Karpas-422 (cell line): ENCODE data around the gene GTPBP6. TPM values are rescaled to one million over a fixed set of nuclear protein-coding genes. Genes with fewer than 3 reads are reported as not detected.

ENCODE experiments used
- DNase-seq: peaks from one replicate; pipeline ENCODE4 v3.0.0-alpha.2; 2015
- H2AFZ ChIP-seq: fragments of 200-600 bp; sonication (generic); 2 replicates; pipeline ENCODE4 v1.6.1; 2014; ENCODE audit warnings: antibody characterized with exemption, low read length, mixed read lengths
- H3K27ac ChIP-seq: fragments of 200-600 bp; sonication (generic); 2 replicates; pipeline ENCODE4 v1.5.1; 2014; ENCODE audit warnings: mild to moderate bottlenecking, low read length, moderate library complexity
- H3K27me3 ChIP-seq: fragments of 200-600 bp; sonication (generic); 2 replicates; pipeline ENCODE4 v1.6.1; 2014; ENCODE audit warnings: low read length, mixed read lengths
- H3K36me3 ChIP-seq: fragments of 200-600 bp; sonication (generic); 2 replicates; pipeline ENCODE4 v1.6.1; 2014; ENCODE audit warnings: low read length, mixed read lengths; ENCODE audit not compliant: insufficient read depth
- H3K4me1 ChIP-seq: fragments of 200-600 bp; sonication (generic); 2 replicates; pipeline ENCODE4 v1.6.1; 2014; ENCODE audit warnings: mild to moderate bottlenecking, low read length, mixed read lengths
- H3K4me2 ChIP-seq: fragments of 200-600 bp; sonication (generic); 2 replicates; pipeline ENCODE4 v1.6.1; 2014; ENCODE audit warnings: low read length, low read depth, mild to moderate bottlenecking; ENCODE audit not compliant: poor library complexity, severe bottlenecking
- H3K4me3 ChIP-seq: fragments of 200-600 bp; sonication (generic); 2 replicates; pipeline ENCODE4 v1.5.1; 2014; ENCODE audit warnings: mild to moderate bottlenecking, antibody characterized with exemption, low read length, mixed read lengths
- H3K79me2 ChIP-seq: fragments of 200-600 bp; sonication (generic); 2 replicates; pipeline ENCODE4 v1.6.1; 2014; ENCODE audit warnings: mild to moderate bottlenecking, low read length, mixed read lengths
- H3K9ac ChIP-seq: fragments of 200-600 bp; sonication (generic); 2 replicates; pipeline ENCODE4 v1.6.0; 2014; ENCODE audit warnings: low read length
- H3K9me2 ChIP-seq: fragments of 200-600 bp; sonication (generic), shearing (Covaris generic); replicated peaks from 2 replicates; pipeline ENCODE4 v1.6.0; 2014; ENCODE audit warnings: mild to moderate bottlenecking, low read length, moderate library complexity; ENCODE audit not compliant: insufficient read depth
- H3K9me3 ChIP-seq: fragments of 300-700, 200-600 bp; sonication (generic); 2 replicates; pipeline ENCODE4 v1.6.1; 2014; ENCODE audit warnings: low read length, mixed read lengths
- H4K20me1 ChIP-seq: fragments of 200-600 bp; sonication (generic); 2 replicates; pipeline ENCODE4 v1.6.1; 2014; ENCODE audit warnings: mild to moderate bottlenecking, antibody characterized with exemption, low read length, low read depth; ENCODE audit not compliant: insufficient read depth
- total RNA-seq: library from RNA; depleted of rRNA; stranded (reverse); fragments of >200 nt; shearing (Covaris generic); gene quantifications from 2 replicates; pipeline ENCODE4 v1.2.3, GENCODE V29; 2014; ENCODE audit warnings: low replicate concordance

The GTPBP6 gene
- total RNA-seq, 1 experiment from 2014 or later: 19.4 TPM

DNA sequence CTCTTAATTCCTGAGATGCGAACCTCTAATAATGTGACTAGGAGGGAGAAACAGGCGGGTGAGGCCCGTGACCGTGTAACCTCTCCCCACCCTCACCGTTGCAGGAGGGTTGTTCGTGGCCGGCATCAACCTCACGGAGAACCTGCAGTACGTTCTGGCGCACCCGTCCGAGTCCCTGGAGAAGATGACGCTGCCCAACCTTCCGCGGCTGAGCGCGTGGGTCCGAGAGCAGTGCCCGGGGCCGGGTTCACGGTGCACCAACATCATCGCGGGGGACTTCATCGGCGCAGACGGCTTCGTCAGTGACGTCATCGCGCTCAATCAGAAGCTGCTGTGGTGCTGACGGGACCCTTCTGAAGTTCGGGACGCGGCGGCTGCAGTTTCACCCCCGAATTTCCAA lies 19.6 kb downstream of the GTPBP6 start:
- Histone ChIP-seq H3K36me3 (peaks cover 27% of the 10 kb centered on the region), H3K9ac (no peak overlapping the region)
- DNase-seq: no peak

DNA sequence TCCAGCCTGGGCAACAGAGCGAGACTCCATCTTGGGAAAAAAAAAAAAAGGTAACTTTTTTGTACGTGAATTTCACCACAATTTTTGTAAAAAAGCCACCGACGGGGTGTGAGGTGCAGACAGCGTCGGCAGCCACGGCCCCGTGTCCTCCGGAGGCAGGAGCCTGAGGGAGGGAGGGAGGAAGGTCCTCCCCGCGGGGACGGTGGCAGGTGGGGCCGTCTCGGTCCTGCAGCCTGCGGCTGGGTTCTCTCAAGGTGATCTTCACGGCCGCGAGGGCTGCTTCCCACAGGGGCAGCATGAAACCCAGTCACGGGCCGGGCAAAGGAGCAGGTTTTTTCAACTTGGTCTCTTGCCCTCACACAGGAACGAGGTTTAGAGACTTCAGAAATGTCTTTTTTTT lies 23.5 kb downstream of the GTPBP6 start:
- Histone ChIP-seq H3K4me2 (no peak overlapping the region), H3K36me3 (peaks cover 32% of the 10 kb centered on the region), H3K9me3 (no peaks in the 10 kb centered on the region), H3K4me3 (no peak overlapping the region), H2AFZ (no peak overlapping the region), H3K9me2 (no peaks in the 10 kb centered on the region), H3K79me2 (no peaks in the 10 kb centered on the region), H3K27me3 (no peaks in the 10 kb centered on the region), H3K4me1 (no peaks in the 10 kb centered on the region), H3K27ac (no peak overlapping the region), H4K20me1 (no peaks in the 10 kb centered on the region), H3K9ac (no peak overlapping the region)
- no peak for DNase-seq

More for the DNA sequence above, 19.6 kb downstream of the GTPBP6 start:
- no peaks in the 10 kb centered on the region for H4K20me1 ChIP-seq
- no peak overlapping the region for H2AFZ ChIP-seq
- no peaks in the 10 kb centered on the region for H3K9me3 ChIP-seq
- no peak overlapping the region for H3K27ac ChIP-seq
- no peaks in the 10 kb centered on the region for H3K4me1 ChIP-seq
- no peaks in the 10 kb centered on the region for H3K9me2 ChIP-seq
- no peaks in the 10 kb centered on the region for H3K79me2 ChIP-seq
- no peaks in the 10 kb centered on the region for H3K27me3 ChIP-seq
- no peak overlapping the region for H3K4me2 ChIP-seq
- H3K4me3 ChIP-seq: no peak overlapping the region

DNA sequence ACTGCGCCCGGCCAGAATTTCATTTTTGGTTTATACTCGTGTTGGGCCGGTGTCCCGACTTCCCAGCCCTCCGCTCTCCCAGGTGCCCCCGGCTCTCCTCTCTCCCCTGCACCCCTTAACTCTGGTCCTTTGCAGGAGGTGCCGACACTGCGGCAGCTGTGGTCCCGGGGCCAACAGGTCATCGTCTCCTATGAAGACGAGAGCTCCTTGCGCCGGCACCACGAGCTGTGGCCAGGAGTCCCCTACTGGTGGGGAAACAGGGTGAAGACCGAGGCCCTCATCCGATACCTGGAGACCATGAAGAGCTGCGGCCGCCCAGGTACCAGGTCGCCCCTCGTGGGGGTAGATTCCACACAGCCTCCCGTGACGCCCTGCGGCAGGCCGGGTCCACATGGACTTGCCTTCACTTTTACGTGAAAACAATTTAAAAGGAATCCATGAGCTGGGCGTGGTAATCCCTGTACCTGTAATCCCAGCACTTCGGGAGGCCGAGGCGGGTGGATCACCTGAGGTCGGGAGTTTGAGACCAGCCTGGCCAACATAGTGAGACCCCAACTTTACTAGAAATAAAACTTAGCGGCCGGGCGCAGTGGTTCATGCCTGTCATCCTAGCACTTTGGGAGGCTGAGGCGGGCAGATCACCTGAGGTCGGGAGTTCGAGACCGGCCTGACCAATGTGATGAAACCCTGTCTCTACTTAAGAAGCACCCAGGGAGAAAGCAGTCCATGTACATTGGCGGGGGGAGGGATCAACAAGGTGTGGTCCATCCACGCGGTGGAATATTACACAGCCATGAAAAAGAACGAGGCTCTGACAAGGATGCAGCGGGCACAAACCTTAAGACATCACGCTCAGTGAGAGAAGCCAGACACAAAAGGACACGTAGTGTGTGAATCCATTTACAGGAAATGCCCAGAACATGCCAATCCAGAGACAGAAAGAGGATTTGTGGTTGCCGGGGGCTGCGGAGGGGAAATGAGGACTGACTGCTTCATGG lies 25.4 kb downstream of the GTPBP6 start:
- no peaks in the 10 kb centered on the region for H3K4me1 ChIP-seq
- H3K27ac ChIP-seq: no peak overlapping the region
- peaks cover 31% of the 10 kb centered on the region for H3K36me3 ChIP-seq
- no peak overlapping the region for H3K4me3 ChIP-seq
- H3K4me2 ChIP-seq: no peak overlapping the region
- H3K9me2 ChIP-seq: no peaks in the 10 kb centered on the region
- no peak overlapping the region for H3K9ac ChIP-seq
- H3K9me3 ChIP-seq: no peaks in the 10 kb centered on the region
- no peak for DNase-seq
- no peaks in the 10 kb centered on the region for H3K27me3 ChIP-seq
- H3K79me2 ChIP-seq: peaks cover under 1% of the 10 kb centered on the region; the same call in 1 of the 2 replicates
- no peaks in the 10 kb centered on the region for H4K20me1 ChIP-seq
- H2AFZ ChIP-seq: no peak overlapping the region

DNA sequence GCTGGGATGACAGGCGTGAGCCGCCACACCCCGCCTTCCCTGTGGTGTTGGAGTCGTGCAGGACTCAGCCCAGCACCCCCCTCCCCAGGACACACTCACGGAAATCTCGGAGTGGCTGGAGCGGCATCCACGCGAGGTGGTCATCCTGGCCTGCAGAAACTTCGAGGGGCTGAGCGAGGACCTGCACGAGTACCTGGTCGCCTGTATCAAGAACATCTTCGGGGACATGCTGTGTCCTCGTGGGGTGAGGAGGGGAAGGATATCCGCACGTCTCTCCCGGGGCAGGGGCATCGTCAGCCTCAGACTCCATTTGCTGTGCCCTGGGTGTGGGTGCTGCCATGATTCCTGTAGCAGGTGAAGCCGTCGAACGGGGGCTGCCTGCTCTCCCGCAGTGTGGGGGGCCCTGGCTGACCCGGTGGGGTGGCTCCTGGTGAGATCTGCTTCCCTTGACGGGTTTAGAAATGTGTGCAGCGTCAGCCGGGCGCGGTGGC lies 27.1 kb downstream of the GTPBP6 start:
- no peak for DNase-seq
- H3K9ac ChIP-seq: no peak overlapping the region
- H3K4me2 ChIP-seq: no peak overlapping the region
- H3K9me2 ChIP-seq: no peaks in the 10 kb centered on the region
- H3K79me2 ChIP-seq: peaks cover 12% of the 10 kb centered on the region
- 0 out of 2 replicates have a peak, but pooled peaks cover 2% of the 10 kb centered on the region for H4K20me1 ChIP-seq
- H3K4me1 ChIP-seq: no peaks in the 10 kb centered on the region
- no peaks in the 10 kb centered on the region for H3K9me3 ChIP-seq
- no peak overlapping the region for H3K4me3 ChIP-seq
- H3K27ac ChIP-seq: no peak overlapping the region
- H3K36me3 ChIP-seq: peaks cover 38% of the 10 kb centered on the region
- no peak overlapping the region for H2AFZ ChIP-seq
- H3K27me3 ChIP-seq: no peaks in the 10 kb centered on the region

DNA sequence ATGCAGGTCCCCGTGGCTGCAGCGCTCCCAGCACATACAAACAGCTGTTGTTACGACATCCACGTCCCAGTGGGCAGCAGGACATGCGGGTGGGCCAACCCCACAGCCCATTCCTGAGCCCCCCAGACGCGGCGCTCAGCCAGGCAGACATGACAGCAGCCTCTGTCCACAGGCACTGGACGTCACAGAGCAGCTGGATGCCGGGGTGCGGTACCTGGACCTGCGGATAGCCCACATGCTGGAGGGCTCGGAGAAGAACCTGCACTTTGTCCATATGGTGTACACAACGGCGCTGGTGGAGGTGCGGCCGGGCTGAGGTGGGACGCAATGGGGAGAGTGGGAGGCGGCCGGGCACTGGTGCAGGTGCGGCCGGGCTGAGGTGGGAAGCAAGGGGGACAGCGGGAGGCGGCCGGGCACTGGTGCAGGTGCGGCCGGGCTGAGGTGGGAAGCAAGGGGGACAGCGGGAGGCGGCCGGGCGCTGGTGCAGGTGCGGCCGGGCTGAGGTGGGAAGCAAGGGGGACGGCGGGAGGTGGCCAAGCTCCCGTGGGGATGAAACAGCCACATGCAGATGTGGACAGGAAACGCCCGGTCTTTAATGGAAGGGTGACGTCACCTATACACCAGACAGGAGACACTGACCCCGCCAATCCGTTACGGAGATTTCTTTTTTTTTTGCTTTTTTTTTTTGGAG lies 28.0 kb downstream of the GTPBP6 start:
- Histone ChIP-seq H3K9ac (no peak overlapping the region), H3K4me1 (no peaks in the 10 kb centered on the region), H4K20me1 (0 out of 2 replicates have a peak, but pooled peaks cover 6% of the 10 kb centered on the region), H3K4me3 (no peak overlapping the region), H3K79me2 (peaks cover 18% of the 10 kb centered on the region), H3K4me2 (no peak overlapping the region), H3K27ac (no peak overlapping the region), H3K9me2 (no peaks in the 10 kb centered on the region), H3K36me3 (peaks cover 42% of the 10 kb centered on the region), H2AFZ (no peak overlapping the region), H3K9me3 (no peaks in the 10 kb centered on the region), H3K27me3 (no peaks in the 10 kb centered on the region)
- no peak for DNase-seq

DNA sequence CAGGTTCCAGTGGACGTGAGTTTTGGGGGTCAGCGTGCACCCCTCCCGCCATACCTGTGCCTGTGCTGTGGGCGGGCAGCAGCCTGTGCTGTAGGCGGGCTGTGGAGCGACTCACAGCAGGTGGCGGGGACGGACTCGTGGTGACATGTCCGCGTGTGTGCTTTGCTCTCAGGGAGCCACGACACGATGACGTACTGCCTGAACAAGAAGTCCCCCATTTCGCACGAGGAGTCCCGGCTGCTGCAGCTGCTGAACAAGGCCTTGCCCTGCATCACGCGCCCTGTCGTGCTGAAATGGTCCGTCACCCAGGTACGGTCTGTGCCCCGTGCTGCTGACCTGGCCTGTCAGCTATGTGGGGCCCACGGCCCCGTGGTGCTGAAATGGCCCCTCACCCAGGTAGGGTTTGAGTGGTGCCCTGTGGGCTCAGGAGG lies 30.0 kb downstream of the GTPBP6 start:
- Histone ChIP-seq H2AFZ (no peak overlapping the region), H3K9ac (no peak overlapping the region), H3K4me1 (peaks cover 6% of the 10 kb centered on the region), H3K79me2 (peaks cover 39% of the 10 kb centered on the region), H3K27me3 (no peaks in the 10 kb centered on the region), H3K4me2 (no peak overlapping the region), H3K36me3 (peaks cover 55% of the 10 kb centered on the region), H3K9me3 (no peaks in the 10 kb centered on the region), H3K4me3 (no peak overlapping the region), H3K27ac (no peak overlapping the region), H3K9me2 (no peaks in the 10 kb centered on the region), H4K20me1 (peaks cover 6% of the 10 kb centered on the region; the same call in 1 of the 2 replicates)
- DNase-seq: no peak

DNA sequence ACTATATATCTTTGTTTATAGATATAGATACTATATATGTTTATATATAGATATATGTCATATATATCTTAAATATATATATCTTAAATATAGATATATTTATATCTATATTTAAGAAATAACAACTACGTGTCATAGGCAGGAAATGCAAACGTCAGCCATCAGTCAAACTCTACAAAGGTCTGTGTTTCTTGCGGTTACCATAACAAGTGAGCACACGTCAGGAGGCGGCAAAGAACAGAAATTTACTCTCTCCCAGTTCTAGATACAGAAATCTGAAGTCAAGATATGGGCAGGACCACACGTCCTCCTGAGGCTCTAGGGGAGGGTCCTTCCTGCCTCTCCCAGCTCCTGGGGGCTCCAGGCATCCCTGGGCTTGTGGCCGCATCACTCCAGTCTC lies 30.9 kb downstream of the GTPBP6 start:
- Histone ChIP-seq H3K9me2 (no peaks in the 10 kb centered on the region), H3K27ac (no peak overlapping the region)

More for the DNA sequence above, 30.9 kb downstream of the GTPBP6 start:
- Histone ChIP-seq H4K20me1 (peaks cover 6% of the 10 kb centered on the region; the same call in 1 of the 2 replicates), H3K27me3 (no peaks in the 10 kb centered on the region), H3K4me3 (no peak overlapping the region), H3K4me1 (peaks cover 6% of the 10 kb centered on the region), H3K4me2 (no peak overlapping the region), H3K9me3 (no peaks in the 10 kb centered on the region), H3K36me3 (peaks cover 48% of the 10 kb centered on the region), H2AFZ (no peak overlapping the region), H3K9ac (no peak overlapping the region), H3K79me2 (peaks cover 39% of the 10 kb centered on the region)
- DNase-seq: peak; percentile 42
